ENCODE data around the gene HERC4. TPM values are rescaled to one million over a fixed set of nuclear protein-coding genes. Genes with fewer than 3 reads are reported as not detected.

Gene HERC4
- total RNA-seq, 1 donor from 2014 or later: 41.6 TPM

DNA sequence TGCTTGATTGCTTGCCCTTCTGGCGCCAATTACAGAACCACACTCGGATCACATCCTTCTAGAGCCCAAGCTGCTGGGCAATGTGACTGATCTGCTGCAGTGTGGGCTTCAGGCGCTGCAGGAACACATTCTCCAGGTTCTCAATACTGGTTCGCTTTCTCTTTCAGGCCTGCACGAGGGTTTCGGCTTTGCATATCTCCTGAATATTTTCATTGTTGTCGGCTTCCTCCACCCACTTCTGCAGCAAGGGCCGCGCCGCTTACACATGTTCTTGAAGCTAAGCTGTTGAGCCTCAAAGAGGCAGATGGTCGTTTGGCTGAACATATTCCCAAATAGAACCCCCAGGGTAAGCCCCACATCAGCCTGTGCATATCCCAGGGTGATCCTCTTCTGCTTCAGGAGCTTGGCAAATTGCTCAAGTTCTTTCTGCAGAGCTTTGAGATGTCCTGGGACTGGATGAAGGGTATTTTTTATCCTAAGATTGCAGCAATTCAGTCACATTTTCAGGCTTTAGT is 64.6 kb downstream of the HERC4 start:
- H3K27me3 Mint-ChIP-seq (ENCODE audit: low read depth): no peaks in the 10 kb centered on the region
- no peak for TF ChIP-seq CTCF (IDR thresholded peaks at IDR 0.05)
- no peaks in the 10 kb centered on the region for H3K4me1 Mint-ChIP-seq (ENCODE audit: low read depth)
- no peak for DNase-seq (ENCODE audit: low spot score)
- H3K9me3 Mint-ChIP-seq (ENCODE audit: low read depth): no peaks in the 10 kb centered on the region
- no peak overlapping the region for H3K4me3 Mint-ChIP-seq (ENCODE audit: unreplicated experiment)
- H3K36me3 Mint-ChIP-seq (ENCODE audit: low read depth): peaks cover 27% of the 10 kb centered on the region
- H3K27ac Mint-ChIP-seq (ENCODE audit: unreplicated experiment): no peak overlapping the region

DNA sequence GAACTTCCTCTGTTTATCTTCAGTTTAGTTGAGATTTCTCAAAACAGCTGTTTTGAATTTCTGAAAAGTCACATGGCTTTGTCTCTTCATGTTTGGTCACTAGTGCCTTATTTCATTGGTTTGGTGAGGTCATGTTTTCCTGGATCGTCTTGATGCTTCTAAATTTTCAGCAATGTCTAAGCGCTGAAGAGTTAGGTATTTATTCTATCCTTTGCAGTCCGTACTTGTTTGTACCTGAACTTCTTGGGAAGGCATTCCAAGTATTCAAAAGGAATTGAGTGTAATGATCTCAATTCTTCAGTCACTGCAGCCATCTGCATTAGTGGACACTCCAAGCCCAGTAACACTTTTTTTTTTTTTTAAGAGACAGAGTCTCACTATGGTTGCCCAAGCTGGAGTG is 67.7 kb downstream of the HERC4 start:
- DNase-seq (ENCODE audit: low spot score): no peak
- H3K4me3 Mint-ChIP-seq (ENCODE audit: unreplicated experiment): no peak overlapping the region
- H3K4me1 Mint-ChIP-seq (ENCODE audit: low read depth): no peaks in the 10 kb centered on the region
- H3K36me3 Mint-ChIP-seq (ENCODE audit: low read depth): peaks cover 40% of the 10 kb centered on the region
- H3K27me3 Mint-ChIP-seq (ENCODE audit: low read depth): no peaks in the 10 kb centered on the region
- peaks cover 9% of the 10 kb centered on the region for H3K9me3 Mint-ChIP-seq (ENCODE audit: low read depth)
- TF ChIP-seq CTCF (IDR thresholded peaks at IDR 0.05): no peak
- H3K27ac Mint-ChIP-seq (ENCODE audit: unreplicated experiment): no peak overlapping the region

DNA sequence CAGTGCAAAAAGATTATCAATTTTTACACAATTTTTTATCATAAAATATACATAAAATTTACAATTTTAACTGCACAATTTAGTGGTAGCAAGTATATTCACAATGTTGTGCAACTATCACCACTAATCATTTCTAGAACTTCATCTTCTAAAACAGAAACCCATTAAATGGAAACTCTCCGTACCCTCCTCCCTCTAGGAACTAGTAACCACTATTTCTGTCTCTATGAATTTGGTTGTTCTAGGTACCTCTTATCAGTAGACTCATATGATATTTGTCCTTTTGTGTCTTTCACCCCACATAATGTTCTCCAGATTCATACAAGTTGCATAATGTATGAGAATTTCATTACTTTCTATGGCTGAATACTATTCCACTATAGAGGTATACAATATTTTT is 73.5 kb downstream of the HERC4 start:
- no peak for DNase-seq (ENCODE audit: low spot score)
- no peak overlapping the region for H3K27ac Mint-ChIP-seq (ENCODE audit: unreplicated experiment)

DNA sequence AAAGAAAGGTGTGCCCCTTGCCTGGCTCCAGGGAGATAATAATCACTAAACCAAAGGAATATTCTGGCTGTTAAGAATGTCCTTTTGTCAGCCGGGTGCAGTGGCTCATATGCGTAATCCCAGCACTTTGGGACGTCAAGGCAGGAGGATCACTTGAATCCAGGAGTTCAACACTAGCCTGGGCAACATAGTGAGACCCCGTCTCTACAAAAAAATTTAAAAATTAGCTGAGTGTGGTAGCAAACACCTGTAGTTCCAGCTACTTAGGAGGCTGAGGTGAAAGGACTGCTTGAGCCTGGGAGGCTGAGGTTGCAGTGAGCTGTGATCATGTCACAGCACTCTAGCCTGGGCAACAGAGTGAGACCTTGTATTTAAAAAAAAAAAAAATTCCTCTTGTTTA is 74.1 kb downstream of the HERC4 start:
- H3K4me3 Mint-ChIP-seq (ENCODE audit: unreplicated experiment): no peak overlapping the region
- H3K27me3 Mint-ChIP-seq (ENCODE audit: low read depth): no peaks in the 10 kb centered on the region
- H3K9me3 Mint-ChIP-seq (ENCODE audit: low read depth): peaks cover 9% of the 10 kb centered on the region
- H3K27ac Mint-ChIP-seq (ENCODE audit: unreplicated experiment): no peak overlapping the region
- H3K4me1 Mint-ChIP-seq (ENCODE audit: low read depth): no peaks in the 10 kb centered on the region
- DNase-seq (ENCODE audit: low spot score): no peak
- peaks cover 18% of the 10 kb centered on the region for H3K36me3 Mint-ChIP-seq (ENCODE audit: low read depth)
- no peak for TF ChIP-seq CTCF (IDR thresholded peaks at IDR 0.05)

More for the DNA sequence above, 73.5 kb downstream of the HERC4 start:
- TF ChIP-seq CTCF (IDR thresholded peaks at IDR 0.05): no peak
- Mint-ChIP-seq H3K9me3 (ENCODE audit: low read depth) (peaks cover 9% of the 10 kb centered on the region), H3K4me3 (ENCODE audit: unreplicated experiment) (no peak overlapping the region), H3K36me3 (ENCODE audit: low read depth) (peaks cover 18% of the 10 kb centered on the region), H3K27me3 (ENCODE audit: low read depth) (no peaks in the 10 kb centered on the region), H3K4me1 (ENCODE audit: low read depth) (no peaks in the 10 kb centered on the region)

GRCh38 chr10:67990093-67990492 is 85.0 kb downstream of the HERC4 start:
- no peak for TF ChIP-seq CTCF (IDR thresholded peaks at IDR 0.05)
- H3K36me3 Mint-ChIP-seq (ENCODE audit: low read depth): peaks cover 16% of the 10 kb centered on the region
- H3K4me1 Mint-ChIP-seq (ENCODE audit: low read depth): no peaks in the 10 kb centered on the region
- no peaks in the 10 kb centered on the region for H3K27me3 Mint-ChIP-seq (ENCODE audit: low read depth)
- DNase-seq (ENCODE audit: low spot score): no peak
- no peaks in the 10 kb centered on the region for H3K9me3 Mint-ChIP-seq (ENCODE audit: low read depth)
- H3K27ac Mint-ChIP-seq (ENCODE audit: unreplicated experiment): no peak overlapping the region
- no peak overlapping the region for H3K4me3 Mint-ChIP-seq (ENCODE audit: unreplicated experiment)

Measured in chondrocyte (in vitro differentiated cells).